SK-N-SH treated with all-trans-retinoic acid at 6 μM for 48 hours (cell line): ENCODE results near the gene SAMD4B.

Experiments
- ARNTL ChIP-seq: fragments of 450-650 bp; formaldehyde crosslinking; IDR thresholded peaks from 2 replicates; pipeline ENCODE4 v1.5.0; 2020; ENCODE audit warnings: low read depth, mild to moderate bottlenecking, moderate library complexity, borderline replicate concordance
- BACH2 ChIP-seq: fragments of 250-450 bp; sonication (Bioruptor Pico); IDR thresholded peaks from 2 replicates; pipeline ENCODE4 v1.9.0; 2021; ENCODE audit warnings: mild to moderate bottlenecking, borderline replicate concordance
- PPARA ChIP-seq: fragments of 250-450 bp; sonication (Bioruptor Pico); IDR thresholded peaks from 2 replicates; pipeline ENCODE4 v1.5.0; 2020; ENCODE audit warnings: mild to moderate bottlenecking, borderline replicate concordance
- RARB ChIP-seq: fragments of 250-450 bp; sonication (Bioruptor Pico); IDR thresholded peaks from 2 replicates; pipeline ENCODE4 v1.8.0; 2021; ENCODE audit warnings: mild to moderate bottlenecking, moderate library complexity
- SNAI2 ChIP-seq: fragments of 250-450 bp; sonication (Bioruptor Pico); IDR thresholded peaks from 2 replicates; pipeline ENCODE4 v1.5.0; 2020; ENCODE audit warnings: mild to moderate bottlenecking, moderate library complexity
- TCF4 ChIP-seq: fragments of 250-450 bp; sonication (Bioruptor Pico); IDR thresholded peaks from 2 replicates; pipeline ENCODE4 v1.8.0; 2021; ENCODE audit warnings: mild to moderate bottlenecking, moderate library complexity, borderline replicate concordance
- ZFP3 ChIP-seq: fragments of 250-450 bp; sonication (Bioruptor Pico); IDR thresholded peaks from 2 replicates; pipeline ENCODE4 v1.5.0; 2020; ENCODE audit warnings: mild to moderate bottlenecking, moderate library complexity
- ZFP30 ChIP-seq: fragments of 450-650 bp; formaldehyde crosslinking; IDR thresholded peaks from 2 replicates; pipeline ENCODE4 v1.5.0; 2022; ENCODE audit warnings: mild to moderate bottlenecking, moderate library complexity
- ZNF70 ChIP-seq: fragments of 450-650 bp; formaldehyde crosslinking; IDR thresholded peaks from 2 replicates; pipeline ENCODE4 v1.5.0; 2020; ENCODE audit warnings: mild to moderate bottlenecking, moderate library complexity
- TF ChIP-seq, protein P1 (sequence below): fragments of 250-450 bp; sonication (Bioruptor Pico); IDR thresholded peaks from 2 replicates; pipeline ENCODE4 v1.5.1; 2020; ENCODE audit warnings: low read depth, mild to moderate bottlenecking, moderate library complexity
- TF ChIP-seq, protein P2 (sequence below): fragments of 250-450 bp; sonication (Bioruptor Pico); IDR thresholded peaks from 2 replicates; pipeline ENCODE4 v1.8.0; 2020; ENCODE audit warnings: mild to moderate bottlenecking, moderate library complexity, borderline replicate concordance
- TF ChIP-seq, protein P3 (sequence below): fragments of 250-450 bp; sonication (Bioruptor Pico); IDR thresholded peaks from 2 replicates; pipeline ENCODE4 v1.5.0; 2020; ENCODE audit warnings: mild to moderate bottlenecking, moderate library complexity
- TF ChIP-seq, protein P4 (sequence below): fragments of 250-450 bp; sonication (Bioruptor Pico); IDR thresholded peaks from 2 replicates; pipeline ENCODE4 v1.5.1; 2021; ENCODE audit warnings: mild to moderate bottlenecking, moderate library complexity

DNA sequence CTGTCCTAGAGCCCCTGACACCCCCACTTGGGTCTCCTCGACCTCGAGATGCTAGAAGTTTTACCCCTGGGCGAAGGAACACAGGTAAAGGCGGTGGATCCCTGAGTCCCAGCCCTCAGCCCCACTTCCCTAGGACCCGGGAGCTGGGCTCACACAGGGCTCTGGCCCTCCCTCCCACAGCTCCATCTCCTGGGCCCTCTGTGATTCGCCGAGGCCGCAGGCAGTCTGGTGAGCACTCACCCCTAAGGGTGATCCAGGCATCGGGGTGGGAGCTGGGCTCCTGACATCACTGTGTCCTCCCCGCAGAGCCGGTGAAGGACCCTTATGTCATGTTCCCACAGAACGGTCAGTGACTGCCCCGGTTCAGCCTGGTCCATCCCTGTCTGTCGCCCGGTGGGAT is 78.5 kb downstream of the SAMD4B start:
- TF ChIP-seq, protein P1, sequence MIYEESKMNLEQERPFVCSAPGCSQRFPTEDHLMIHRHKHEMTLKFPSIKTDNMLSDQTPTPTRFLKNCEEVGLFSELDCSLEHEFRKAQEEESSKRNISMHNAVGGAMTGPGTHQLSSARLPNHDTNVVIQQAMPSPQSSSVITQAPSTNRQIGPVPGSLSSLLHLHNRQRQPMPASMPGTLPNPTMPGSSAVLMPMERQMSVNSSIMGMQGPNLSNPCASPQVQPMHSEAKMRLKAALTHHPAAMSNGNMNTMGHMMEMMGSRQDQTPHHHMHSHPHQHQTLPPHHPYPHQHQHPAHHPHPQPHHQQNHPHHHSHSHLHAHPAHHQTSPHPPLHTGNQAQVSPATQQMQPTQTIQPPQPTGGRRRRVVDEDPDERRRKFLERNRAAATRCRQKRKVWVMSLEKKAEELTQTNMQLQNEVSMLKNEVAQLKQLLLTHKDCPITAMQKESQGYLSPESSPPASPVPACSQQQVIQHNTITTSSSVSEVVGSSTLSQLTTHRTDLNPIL (CRISPR knock-in tag) = no peak
- TF ChIP-seq, protein P2, sequence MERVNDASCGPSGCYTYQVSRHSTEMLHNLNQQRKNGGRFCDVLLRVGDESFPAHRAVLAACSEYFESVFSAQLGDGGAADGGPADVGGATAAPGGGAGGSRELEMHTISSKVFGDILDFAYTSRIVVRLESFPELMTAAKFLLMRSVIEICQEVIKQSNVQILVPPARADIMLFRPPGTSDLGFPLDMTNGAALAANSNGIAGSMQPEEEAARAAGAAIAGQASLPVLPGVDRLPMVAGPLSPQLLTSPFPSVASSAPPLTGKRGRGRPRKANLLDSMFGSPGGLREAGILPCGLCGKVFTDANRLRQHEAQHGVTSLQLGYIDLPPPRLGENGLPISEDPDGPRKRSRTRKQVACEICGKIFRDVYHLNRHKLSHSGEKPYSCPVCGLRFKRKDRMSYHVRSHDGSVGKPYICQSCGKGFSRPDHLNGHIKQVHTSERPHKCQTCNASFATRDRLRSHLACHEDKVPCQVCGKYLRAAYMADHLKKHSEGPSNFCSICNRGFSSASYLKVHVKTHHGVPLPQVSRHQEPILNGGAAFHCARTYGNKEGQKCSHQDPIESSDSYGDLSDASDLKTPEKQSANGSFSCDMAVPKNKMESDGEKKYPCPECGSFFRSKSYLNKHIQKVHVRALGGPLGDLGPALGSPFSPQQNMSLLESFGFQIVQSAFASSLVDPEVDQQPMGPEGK = no peak
- no peak for TF ChIP-seq SNAI2 (CRISPR knock-in tag)
- TF ChIP-seq TCF4 (CRISPR knock-in tag) = no peak
- TF ChIP-seq RARB (CRISPR knock-in tag) = no peak
- no peak for TF ChIP-seq ARNTL
- TF ChIP-seq, protein P3, sequence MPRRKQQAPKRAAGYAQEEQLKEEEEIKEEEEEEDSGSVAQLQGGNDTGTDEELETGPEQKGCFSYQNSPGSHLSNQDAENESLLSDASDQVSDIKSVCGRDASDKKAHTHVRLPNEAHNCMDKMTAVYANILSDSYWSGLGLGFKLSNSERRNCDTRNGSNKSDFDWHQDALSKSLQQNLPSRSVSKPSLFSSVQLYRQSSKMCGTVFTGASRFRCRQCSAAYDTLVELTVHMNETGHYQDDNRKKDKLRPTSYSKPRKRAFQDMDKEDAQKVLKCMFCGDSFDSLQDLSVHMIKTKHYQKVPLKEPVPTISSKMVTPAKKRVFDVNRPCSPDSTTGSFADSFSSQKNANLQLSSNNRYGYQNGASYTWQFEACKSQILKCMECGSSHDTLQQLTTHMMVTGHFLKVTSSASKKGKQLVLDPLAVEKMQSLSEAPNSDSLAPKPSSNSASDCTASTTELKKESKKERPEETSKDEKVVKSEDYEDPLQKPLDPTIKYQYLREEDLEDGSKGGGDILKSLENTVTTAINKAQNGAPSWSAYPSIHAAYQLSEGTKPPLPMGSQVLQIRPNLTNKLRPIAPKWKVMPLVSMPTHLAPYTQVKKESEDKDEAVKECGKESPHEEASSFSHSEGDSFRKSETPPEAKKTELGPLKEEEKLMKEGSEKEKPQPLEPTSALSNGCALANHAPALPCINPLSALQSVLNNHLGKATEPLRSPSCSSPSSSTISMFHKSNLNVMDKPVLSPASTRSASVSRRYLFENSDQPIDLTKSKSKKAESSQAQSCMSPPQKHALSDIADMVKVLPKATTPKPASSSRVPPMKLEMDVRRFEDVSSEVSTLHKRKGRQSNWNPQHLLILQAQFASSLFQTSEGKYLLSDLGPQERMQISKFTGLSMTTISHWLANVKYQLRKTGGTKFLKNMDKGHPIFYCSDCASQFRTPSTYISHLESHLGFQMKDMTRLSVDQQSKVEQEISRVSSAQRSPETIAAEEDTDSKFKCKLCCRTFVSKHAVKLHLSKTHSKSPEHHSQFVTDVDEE (CRISPR knock-in tag) = no peak
- no peak for TF ChIP-seq ZFP30 (CRISPR knock-in tag)
- TF ChIP-seq, protein P4, sequence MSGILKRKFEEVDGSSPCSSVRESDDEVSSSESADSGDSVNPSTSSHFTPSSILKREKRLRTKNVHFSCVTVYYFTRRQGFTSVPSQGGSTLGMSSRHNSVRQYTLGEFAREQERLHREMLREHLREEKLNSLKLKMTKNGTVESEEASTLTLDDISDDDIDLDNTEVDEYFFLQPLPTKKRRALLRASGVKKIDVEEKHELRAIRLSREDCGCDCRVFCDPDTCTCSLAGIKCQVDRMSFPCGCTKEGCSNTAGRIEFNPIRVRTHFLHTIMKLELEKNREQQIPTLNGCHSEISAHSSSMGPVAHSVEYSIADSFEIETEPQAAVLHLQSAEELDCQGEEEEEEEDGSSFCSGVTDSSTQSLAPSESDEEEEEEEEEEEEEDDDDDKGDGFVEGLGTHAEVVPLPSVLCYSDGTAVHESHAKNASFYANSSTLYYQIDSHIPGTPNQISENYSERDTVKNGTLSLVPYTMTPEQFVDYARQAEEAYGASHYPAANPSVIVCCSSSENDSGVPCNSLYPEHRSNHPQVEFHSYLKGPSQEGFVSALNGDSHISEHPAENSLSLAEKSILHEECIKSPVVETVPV (CRISPR knock-in tag) = no peak
- TF ChIP-seq ZFP3 (CRISPR knock-in tag) = no peak
- TF ChIP-seq ZNF70 (CRISPR knock-in tag) = no peak
- TF ChIP-seq PPARA (CRISPR knock-in tag) = no peak
- TF ChIP-seq BACH2 = no peak
